HAP-1 (cell line): ENCODE measurements around the gene PLEKHG4B.
"Not testable (repeated sequence)": the region's sequence is repeated elsewhere in the genome, so short reads cannot be mapped to it uniquely, and the experiment has no call there.

Experiments
- DNase-seq, 2 experiments: peaks; one replicate each; pipeline ENCODE4 v3.0.0-alpha.2; 2016 to 2020; ENCODE audit warnings: low spot score in 2 of 2
- H3K27me3 ChIP-seq: fragments of 250-450 bp; sonication (Bioruptor Pico); 2 replicates; pipeline ENCODE4 v1.5.1; 2020; ENCODE audit warnings: low read depth, mild to moderate bottlenecking, moderate library complexity
- H3K36me3 ChIP-seq: fragments of 250-450 bp; sonication (Bioruptor Pico); replicated peaks from 2 replicates; pipeline ENCODE4 v1.5.1; 2020; ENCODE audit warnings: mild to moderate bottlenecking
- H3K4me1 ChIP-seq: fragments of 250-450 bp; sonication (Bioruptor Pico); 2 replicates; pipeline ENCODE4 v1.5.1; 2020; ENCODE audit warnings: mild to moderate bottlenecking
- H3K4me3 ChIP-seq: fragments of 250-450 bp; sonication (Bioruptor Pico); 2 replicates; pipeline ENCODE4 v1.5.1; 2020; ENCODE audit warnings: mild to moderate bottlenecking, moderate library complexity
- H3K9me3 ChIP-seq: fragments of 250-450 bp; sonication (Bioruptor Pico); 2 replicates; pipeline ENCODE4 v1.5.1; 2020; ENCODE audit warnings: mild to moderate bottlenecking, moderate library complexity
- in situ Hi-C: fragments of 300-500 bp; cut with MboI; formaldehyde crosslinking; loops from 3 replicates; pipeline ENCODE4 v1.14.3; 2020; ENCODE audit warnings: low sequenced_read_pairs, inconsistent platforms, mixed read lengths

Gene PLEKHG4B

GRCh38 chr5:195401-196160 lies 103.6 kb downstream of the PLEKHG4B start:
- Histone ChIP-seq H3K4me1 (no peaks in the 10 kb centered on the region), H3K4me3 (no peak overlapping the region), H3K9me3 (no peaks in the 10 kb centered on the region), H3K27me3 (no peaks in the 10 kb centered on the region), H3K36me3 (no peaks in the 10 kb centered on the region)
- DNase-seq: no peak
- in situ Hi-C loops: no loop called here

GRCh38 chr5:196350-196749 lies 104.4 kb downstream of the PLEKHG4B start:
- Histone ChIP-seq H3K27me3 (no peaks in the 10 kb centered on the region), H3K36me3 (no peaks in the 10 kb centered on the region), H3K9me3 (no peaks in the 10 kb centered on the region), H3K4me1 (no peaks in the 10 kb centered on the region), H3K4me3 (no peak overlapping the region)
- in situ Hi-C loops: no loop called here
- no peak for DNase-seq

GRCh38 chr5:197031-197430 lies 105.1 kb downstream of the PLEKHG4B start:
- DNase-seq, in situ Hi-C loops, H3K4me3 ChIP-seq, H3K36me3 ChIP-seq, H3K4me1 ChIP-seq, H3K9me3 ChIP-seq, H3K27me3 ChIP-seq: not testable (repeated sequence)

GRCh38 chr5:197892-198489 lies 106.0 kb downstream of the PLEKHG4B start:
- no peak for DNase-seq
- H3K27me3 ChIP-seq: no peaks in the 10 kb centered on the region
- no peak overlapping the region for H3K4me3 ChIP-seq
- in situ Hi-C loops: no loop called here
- no peaks in the 10 kb centered on the region for H3K9me3 ChIP-seq
- H3K4me1 ChIP-seq: no peaks in the 10 kb centered on the region
- no peaks in the 10 kb centered on the region for H3K36me3 ChIP-seq

- Histone ChIP-seq H3K9me3 (no peaks in the 10 kb centered on the region), H3K27me3 (no peaks in the 10 kb centered on the region), H3K4me3 (no peak overlapping the region), H3K36me3 (peaks cover 4% of the 10 kb centered on the region), H3K4me1 (no peaks in the 10 kb centered on the region)
- no peak for DNase-seq
- in situ Hi-C loops: no loop called here
These were observed 106.7 kb downstream of the PLEKHG4B start for GRCh38 chr5:198516-199196.

- Histone ChIP-seq H3K4me3 (no peak overlapping the region), H3K9me3 (no peaks in the 10 kb centered on the region), H3K27me3 (no peaks in the 10 kb centered on the region), H3K4me1 (no peaks in the 10 kb centered on the region), H3K36me3 (peaks cover 11% of the 10 kb centered on the region)
- in situ Hi-C loops: no loop called here
- no peak for DNase-seq
These were observed 107.4 kb downstream of the PLEKHG4B start for GRCh38 chr5:199197-199949.

GRCh38 chr5:199950-200645 lies 108.1 kb downstream of the PLEKHG4B start:
- Histone ChIP-seq H3K4me3 (no peak overlapping the region), H3K36me3 (peaks cover 18% of the 10 kb centered on the region)
- no peak for DNase-seq

GRCh38 chr5:200985-201384 lies 109.0 kb downstream of the PLEKHG4B start:
- Histone ChIP-seq H3K4me3 (no peak overlapping the region), H3K4me1 (no peaks in the 10 kb centered on the region), H3K9me3 (no peaks in the 10 kb centered on the region), H3K27me3 (no peaks in the 10 kb centered on the region), H3K36me3 (peaks cover 26% of the 10 kb centered on the region)
- no peak for DNase-seq
- in situ Hi-C loops: no loop called here

More at GRCh38 chr5:199950-200645, 108.1 kb downstream of the PLEKHG4B start:
- in situ Hi-C loops: no loop called here
- Histone ChIP-seq H3K9me3 (no peaks in the 10 kb centered on the region), H3K4me1 (no peaks in the 10 kb centered on the region), H3K27me3 (no peaks in the 10 kb centered on the region)

- no peaks in the 10 kb centered on the region for H3K4me1 ChIP-seq
- peaks cover 27% of the 10 kb centered on the region for H3K36me3 ChIP-seq
- H3K4me3 ChIP-seq: no peak overlapping the region
- H3K9me3 ChIP-seq: no peaks in the 10 kb centered on the region
- in situ Hi-C loops: no loop called here
- H3K27me3 ChIP-seq: no peaks in the 10 kb centered on the region
- no peak for DNase-seq
These were observed 109.7 kb downstream of the PLEKHG4B start for GRCh38 chr5:201672-202071.

GRCh38 chr5:203246-203930 lies 111.4 kb downstream of the PLEKHG4B start:
- in situ Hi-C loops: no loop called here
- H3K4me1 ChIP-seq: no peaks in the 10 kb centered on the region
- no peaks in the 10 kb centered on the region for H3K9me3 ChIP-seq
- H3K27me3 ChIP-seq: no peaks in the 10 kb centered on the region
- H3K36me3 ChIP-seq: peaks cover 27% of the 10 kb centered on the region
- DNase-seq: no peak
- no peak overlapping the region for H3K4me3 ChIP-seq

- DNase-seq: no peak
- in situ Hi-C loops: no loop called here
- Histone ChIP-seq H3K4me3 (no peak overlapping the region), H3K27me3 (no peaks in the 10 kb centered on the region), H3K4me1 (no peaks in the 10 kb centered on the region), H3K9me3 (no peaks in the 10 kb centered on the region), H3K36me3 (peaks cover 27% of the 10 kb centered on the region)
These were observed 112.0 kb downstream of the PLEKHG4B start for GRCh38 chr5:204001-204400.

- in situ Hi-C loops: no loop called here
- Histone ChIP-seq H3K27me3 (no peaks in the 10 kb centered on the region), H3K36me3 (peaks cover 27% of the 10 kb centered on the region), H3K4me1 (no peaks in the 10 kb centered on the region), H3K9me3 (no peaks in the 10 kb centered on the region), H3K4me3 (no peak overlapping the region)
- no peak for DNase-seq
These were observed 112.5 kb downstream of the PLEKHG4B start for GRCh38 chr5:204462-204861.
